ENCODE measurements around the gene HMGXB3. TPM values are rescaled to one million over a fixed set of nuclear protein-coding genes. Genes with fewer than 3 reads are reported as not detected.

HMGXB3 gene
- total and polyA plus RNA-seq, 4 donors: 28.3 to 36.9 (median 31.3) TPM

- H3K36me3 ChIP-seq (ENCODE audit: control insufficient read depth, insufficient read depth, low read length): no peaks in the 10 kb centered on the region
- no peaks in the 10 kb centered on the region for H3K27me3 ChIP-seq (ENCODE audit: control insufficient read depth, insufficient read depth, low read length)
- DNase-seq (ENCODE audit: low read depth in 4 of 6, low spot score in 6 of 6): no peak
- 100% methylated on average over 4 of the region's 5 CpGs for WGBS (ENCODE audit: insufficient coverage)
- H3K4me1 ChIP-seq (ENCODE audit: control insufficient read depth, insufficient read depth, low read length): peaks cover 17% of the 10 kb centered on the region
- no peak overlapping the region for H3K4me3 ChIP-seq (ENCODE audit: low read depth, low read length)
- H3K9me3 ChIP-seq (ENCODE audit: control insufficient read depth, insufficient read depth, low read length): no peaks in the 10 kb centered on the region
- H3K27ac ChIP-seq (ENCODE audit: low read depth, low read length): no peak overlapping the region
Measured at GRCh38 chr5:150066436-150066835, 65.9 kb downstream of the HMGXB3 start.

GRCh38 chr5:150066901-150067396 is 66.4 kb downstream of the HMGXB3 start:
- peaks cover 17% of the 10 kb centered on the region for H3K4me1 ChIP-seq (ENCODE audit: control insufficient read depth, insufficient read depth, low read length)
- H3K4me3 ChIP-seq (ENCODE audit: low read depth, low read length): no peak overlapping the region
- no peaks in the 10 kb centered on the region for H3K36me3 ChIP-seq (ENCODE audit: control insufficient read depth, insufficient read depth, low read length)
- 85% methylated on average over 1 of the region's 2 CpGs for WGBS (ENCODE audit: insufficient coverage)
- H3K27me3 ChIP-seq (ENCODE audit: control insufficient read depth, insufficient read depth, low read length): no peaks in the 10 kb centered on the region
- no peaks in the 10 kb centered on the region for H3K9me3 ChIP-seq (ENCODE audit: control insufficient read depth, insufficient read depth, low read length)
- no peak for DNase-seq (ENCODE audit: low read depth in 4 of 6, low spot score in 6 of 6)
- no peak overlapping the region for H3K27ac ChIP-seq (ENCODE audit: low read depth, low read length)

- Histone ChIP-seq H3K27ac (ENCODE audit: low read depth, low read length) (no peak overlapping the region), H3K4me3 (ENCODE audit: low read depth, low read length) (no peak overlapping the region), H3K9me3 (ENCODE audit: control insufficient read depth, insufficient read depth, low read length) (no peaks in the 10 kb centered on the region), H3K27me3 (ENCODE audit: control insufficient read depth, insufficient read depth, low read length) (no peaks in the 10 kb centered on the region), H3K36me3 (ENCODE audit: control insufficient read depth, insufficient read depth, low read length) (no peaks in the 10 kb centered on the region), H3K4me1 (ENCODE audit: control insufficient read depth, insufficient read depth, low read length) (peaks cover 17% of the 10 kb centered on the region)
- DNase-seq (ENCODE audit: low read depth in 4 of 6, low spot score in 6 of 6): no peak
- WGBS (ENCODE audit: insufficient coverage): 83% methylated on average over 4 of the region's 6 CpGs
Measured at GRCh38 chr5:150067405-150067960, 66.9 kb downstream of the HMGXB3 start.

- Histone ChIP-seq H3K27me3 (ENCODE audit: control insufficient read depth, insufficient read depth, low read length) (no peaks in the 10 kb centered on the region), H3K9me3 (ENCODE audit: control insufficient read depth, insufficient read depth, low read length) (no peaks in the 10 kb centered on the region), H3K27ac (ENCODE audit: low read depth, low read length) (no peak overlapping the region), H3K4me1 (ENCODE audit: control insufficient read depth, insufficient read depth, low read length) (peaks cover 17% of the 10 kb centered on the region), H3K36me3 (ENCODE audit: control insufficient read depth, insufficient read depth, low read length) (no peaks in the 10 kb centered on the region), H3K4me3 (ENCODE audit: low read depth, low read length) (no peak overlapping the region)
- DNase-seq (ENCODE audit: low read depth in 4 of 6, low spot score in 6 of 6): no peak
- 79% methylated on average over 6 of the region's 6 CpGs for WGBS (ENCODE audit: insufficient coverage)
Measured at GRCh38 chr5:150068071-150068470, 67.5 kb downstream of the HMGXB3 start.

- no peaks in the 10 kb centered on the region for H3K36me3 ChIP-seq (ENCODE audit: control insufficient read depth, insufficient read depth, low read length)
- no peak overlapping the region for H3K4me3 ChIP-seq (ENCODE audit: low read depth, low read length)
- WGBS (ENCODE audit: insufficient coverage): 51% methylated on average over 2 of the region's 4 CpGs
- H3K4me1 ChIP-seq (ENCODE audit: control insufficient read depth, insufficient read depth, low read length): peaks cover 17% of the 10 kb centered on the region
- no peaks in the 10 kb centered on the region for H3K9me3 ChIP-seq (ENCODE audit: control insufficient read depth, insufficient read depth, low read length)
- H3K27me3 ChIP-seq (ENCODE audit: control insufficient read depth, insufficient read depth, low read length): no peaks in the 10 kb centered on the region
- H3K27ac ChIP-seq (ENCODE audit: low read depth, low read length): no peak overlapping the region
- DNase-seq (ENCODE audit: low read depth in 4 of 6, low spot score in 6 of 6): peak in 1 of 6 donors; percentile 2
Measured at GRCh38 chr5:150068472-150068871, 67.9 kb downstream of the HMGXB3 start.

- H3K27ac ChIP-seq (ENCODE audit: low read depth, low read length): no peak overlapping the region
- WGBS (ENCODE audit: insufficient coverage): 50% methylated on average over 7 of the region's 12 CpGs
Measured at GRCh38 chr5:150068961-150069645, 68.6 kb downstream of the HMGXB3 start.

GRCh38 chr5:150069672-150070627 is 69.4 kb downstream of the HMGXB3 start:
- Histone ChIP-seq H3K4me1 (ENCODE audit: control insufficient read depth, insufficient read depth, low read length) (peaks cover 14% of the 10 kb centered on the region), H3K27ac (ENCODE audit: low read depth, low read length) (no peak overlapping the region)
- DNase-seq (ENCODE audit: low read depth in 4 of 6, low spot score in 6 of 6): no peak

More at GRCh38 chr5:150068961-150069645, 68.6 kb downstream of the HMGXB3 start:
- H3K9me3 ChIP-seq (ENCODE audit: control insufficient read depth, insufficient read depth, low read length): no peaks in the 10 kb centered on the region
- DNase-seq (ENCODE audit: low read depth in 4 of 6, low spot score in 6 of 6): peak in 2 of 6 donors; percentile 3 to 22
- H3K4me1 ChIP-seq (ENCODE audit: control insufficient read depth, insufficient read depth, low read length): peaks cover 17% of the 10 kb centered on the region
- H3K27me3 ChIP-seq (ENCODE audit: control insufficient read depth, insufficient read depth, low read length): no peaks in the 10 kb centered on the region
- H3K36me3 ChIP-seq (ENCODE audit: control insufficient read depth, insufficient read depth, low read length): no peaks in the 10 kb centered on the region
- H3K4me3 ChIP-seq (ENCODE audit: low read depth, low read length): no peak overlapping the region

GRCh38 chr5:150070821-150071220 is 70.3 kb downstream of the HMGXB3 start:
- Histone ChIP-seq H3K27me3 (ENCODE audit: control insufficient read depth, insufficient read depth, low read length) (no peaks in the 10 kb centered on the region), H3K36me3 (ENCODE audit: control insufficient read depth, insufficient read depth, low read length) (no peaks in the 10 kb centered on the region), H3K9me3 (ENCODE audit: control insufficient read depth, insufficient read depth, low read length) (no peaks in the 10 kb centered on the region), H3K27ac (ENCODE audit: low read depth, low read length) (no peak overlapping the region), H3K4me3 (ENCODE audit: low read depth, low read length) (no peak overlapping the region), H3K4me1 (ENCODE audit: control insufficient read depth, insufficient read depth, low read length) (peaks cover 14% of the 10 kb centered on the region)
- no CpG with 5 or more reads among the region's 3 CpGs for WGBS (ENCODE audit: insufficient coverage)
- no peak for DNase-seq (ENCODE audit: low read depth in 4 of 6, low spot score in 6 of 6)

More at GRCh38 chr5:150069672-150070627, 69.4 kb downstream of the HMGXB3 start:
- 77% methylated on average over 11 of the region's 25 CpGs for WGBS (ENCODE audit: insufficient coverage)
- Histone ChIP-seq H3K4me3 (ENCODE audit: low read depth, low read length) (no peak overlapping the region), H3K27me3 (ENCODE audit: control insufficient read depth, insufficient read depth, low read length) (no peaks in the 10 kb centered on the region), H3K36me3 (ENCODE audit: control insufficient read depth, insufficient read depth, low read length) (no peaks in the 10 kb centered on the region), H3K9me3 (ENCODE audit: control insufficient read depth, insufficient read depth, low read length) (no peaks in the 10 kb centered on the region)

GRCh38 chr5:150073086-150073625 is 72.6 kb downstream of the HMGXB3 start:
- Histone ChIP-seq H3K27ac (ENCODE audit: low read depth, low read length) (no peak overlapping the region), H3K4me1 (ENCODE audit: control insufficient read depth, insufficient read depth, low read length) (peaks cover 14% of the 10 kb centered on the region), H3K4me3 (ENCODE audit: low read depth, low read length) (no peak overlapping the region), H3K27me3 (ENCODE audit: control insufficient read depth, insufficient read depth, low read length) (no peaks in the 10 kb centered on the region), H3K9me3 (ENCODE audit: control insufficient read depth, insufficient read depth, low read length) (no peaks in the 10 kb centered on the region), H3K36me3 (ENCODE audit: control insufficient read depth, insufficient read depth, low read length) (no peaks in the 10 kb centered on the region)
- DNase-seq (ENCODE audit: low read depth in 4 of 6, low spot score in 6 of 6): no peak
- WGBS (ENCODE audit: insufficient coverage): 75% methylated on average over 5 of the region's 5 CpGs
